HG03575 (cell line): ENCODE results near the gene HTRA3.

Experiments used
- ATAC-seq: cut with Tn5 transposase; IDR thresholded peaks from one replicate; pipeline ENCODE4 v1.9.1; 2021; ENCODE audit not compliant: unreplicated experiment, insufficient number of reproducible peaks, low FRiP score; ENCODE audit errors: extremely low read depth

HTRA3 gene

DNA sequence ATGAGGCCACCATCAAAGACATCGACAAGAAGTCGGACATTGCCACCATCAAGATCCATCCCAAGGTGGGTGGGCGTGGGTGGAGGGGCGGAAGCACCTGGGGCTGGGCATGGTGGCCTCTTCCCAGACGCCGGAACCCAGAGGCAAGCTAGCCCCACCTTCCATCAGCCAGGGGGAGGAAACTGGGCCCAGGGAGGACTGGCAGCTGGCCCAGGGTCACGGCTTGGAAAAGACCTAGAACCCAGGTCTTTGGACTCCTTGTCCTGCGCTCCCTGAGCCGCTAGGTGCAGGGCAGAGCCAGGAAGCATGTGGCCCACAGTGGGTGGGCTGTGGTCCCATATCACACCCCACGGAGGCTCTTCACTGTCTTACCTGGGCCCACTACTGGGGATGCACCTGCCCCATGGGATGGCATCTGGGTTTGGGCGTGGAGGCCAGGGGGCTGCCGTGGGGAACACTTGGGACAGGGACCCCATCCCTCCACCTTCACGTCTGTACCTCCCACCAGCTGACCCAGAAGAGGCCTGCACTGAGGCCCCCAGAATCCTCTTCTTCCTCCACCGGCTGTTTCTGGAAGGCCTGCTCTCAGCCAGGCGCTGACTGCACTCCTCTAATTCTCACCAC, 17.3 kb downstream of the HTRA3 start:
- ATAC-seq: no peak

DNA sequence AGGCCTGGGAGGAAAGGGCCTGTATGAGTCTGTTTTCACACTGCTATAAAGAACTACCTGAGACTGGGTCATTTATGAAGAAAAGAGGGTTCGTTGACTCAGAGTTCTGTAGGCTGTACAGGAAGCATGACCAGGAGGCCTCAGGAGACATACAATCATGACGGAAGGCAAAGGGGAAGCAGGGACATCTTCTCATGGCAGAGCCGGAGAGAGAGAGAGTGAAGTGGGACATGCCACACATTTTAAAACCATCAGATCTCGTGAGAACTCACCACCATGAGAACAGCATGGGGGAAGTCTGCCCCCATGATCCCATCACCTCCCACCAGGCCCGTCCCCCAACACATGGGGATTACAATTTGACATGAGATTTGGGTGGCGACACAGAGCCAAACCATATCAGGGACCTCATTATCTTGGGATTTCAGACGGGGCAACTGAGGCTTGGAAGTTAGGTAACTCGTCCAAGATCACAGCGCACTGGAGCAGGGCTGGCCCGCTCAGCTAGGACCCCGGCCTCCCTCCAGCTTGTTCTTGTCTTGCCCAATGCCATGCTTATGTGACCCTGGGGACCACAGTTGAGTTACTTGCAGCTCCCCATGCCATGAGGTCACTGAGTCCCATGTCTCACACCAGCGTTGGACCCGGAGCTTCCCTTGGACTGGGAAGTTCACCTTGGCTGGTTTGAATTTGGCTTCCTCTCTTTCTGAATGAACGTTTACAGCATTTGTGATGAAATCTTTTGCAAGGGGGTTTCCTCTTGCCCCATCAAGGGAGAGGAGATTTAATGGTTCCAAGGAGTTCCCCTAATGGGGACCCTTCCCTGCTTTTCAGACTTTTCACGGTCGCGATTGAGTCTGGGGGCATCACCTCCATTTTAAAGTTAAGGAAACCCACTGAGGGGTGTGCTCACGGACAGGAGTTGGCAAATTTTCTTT, 18.1 kb downstream of the HTRA3 start:
- no peak for ATAC-seq

DNA sequence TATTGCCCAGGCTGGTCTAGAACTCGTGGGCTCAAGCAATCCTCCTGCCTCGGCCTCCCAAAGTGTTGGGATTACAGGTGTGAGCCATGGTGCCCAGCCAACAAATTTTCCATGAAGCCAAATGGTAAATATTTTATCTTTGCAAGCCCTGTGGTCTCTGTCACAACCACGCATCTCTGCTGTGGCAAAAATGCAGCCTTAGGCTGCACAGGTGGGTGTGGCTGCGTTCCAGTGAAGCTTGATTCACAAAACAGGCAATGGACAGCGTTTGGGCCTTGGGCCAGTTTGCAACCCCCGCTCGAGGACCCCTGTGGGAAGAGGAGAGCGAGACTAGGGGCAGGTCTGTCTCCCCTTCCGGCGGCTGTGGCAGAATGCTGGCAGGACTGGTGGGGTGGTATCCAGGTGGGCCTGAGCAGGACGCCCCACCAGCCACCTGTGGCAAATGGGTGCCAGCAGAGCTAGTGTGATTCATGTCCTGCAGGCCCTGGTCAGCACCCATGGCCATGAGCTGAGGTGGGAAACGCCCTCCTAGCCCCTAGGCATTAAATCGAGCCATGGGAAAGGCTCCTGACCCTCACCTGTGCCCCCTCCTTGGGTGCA, 19.7 kb downstream of the HTRA3 start:
- ATAC-seq: no peak

DNA sequence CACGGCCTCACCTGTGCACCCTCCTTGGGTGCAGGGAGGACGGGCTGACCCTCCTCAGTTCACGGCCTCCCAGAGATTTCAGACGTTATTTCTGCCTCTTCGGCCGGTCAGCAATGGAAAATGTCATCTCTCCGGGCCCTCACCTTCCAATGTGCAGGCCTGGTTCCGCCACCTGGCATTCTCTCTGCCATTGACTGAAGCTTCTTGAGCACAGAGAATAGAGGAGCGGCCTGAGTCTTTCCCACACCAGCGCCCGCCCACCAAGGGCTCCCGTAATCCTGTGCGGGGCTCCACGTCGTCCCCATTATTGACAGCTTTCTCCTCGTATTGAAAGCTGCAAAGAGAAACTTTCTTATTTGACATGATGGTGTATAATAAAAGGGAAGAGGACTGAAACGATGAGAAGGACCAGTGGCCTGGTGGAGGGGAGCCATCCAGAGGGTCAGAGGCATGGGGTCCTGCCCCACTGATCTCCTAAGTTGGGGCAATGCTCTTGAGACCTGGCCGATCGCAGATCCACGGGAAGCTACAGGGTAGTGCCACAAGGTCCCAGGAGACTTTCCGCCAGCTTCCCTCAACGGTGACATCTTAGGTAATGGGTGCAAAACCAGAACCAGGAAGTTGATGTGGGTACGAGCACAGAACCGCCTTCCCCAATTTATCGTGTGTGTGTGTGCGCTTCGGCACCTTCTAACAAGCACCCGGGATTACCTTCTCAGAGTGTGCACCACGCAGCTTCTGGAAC, 20.6 kb downstream of the HTRA3 start:
- no peak for ATAC-seq

DNA sequence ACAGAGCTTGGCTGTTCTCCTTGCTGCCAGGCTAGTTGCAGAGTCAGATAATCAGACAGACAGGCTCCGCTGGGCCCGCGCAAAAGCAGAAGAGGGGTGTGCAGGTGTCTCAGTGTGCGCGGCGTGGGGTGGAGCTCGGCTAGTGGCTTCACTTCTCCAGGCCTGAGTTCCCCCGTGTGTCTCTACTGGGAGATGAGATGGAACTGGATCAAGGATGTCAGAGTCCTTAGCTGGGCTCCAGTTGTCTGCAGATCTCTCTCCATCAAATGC, 21.1 kb downstream of the HTRA3 start:
- ATAC-seq: no peak

DNA sequence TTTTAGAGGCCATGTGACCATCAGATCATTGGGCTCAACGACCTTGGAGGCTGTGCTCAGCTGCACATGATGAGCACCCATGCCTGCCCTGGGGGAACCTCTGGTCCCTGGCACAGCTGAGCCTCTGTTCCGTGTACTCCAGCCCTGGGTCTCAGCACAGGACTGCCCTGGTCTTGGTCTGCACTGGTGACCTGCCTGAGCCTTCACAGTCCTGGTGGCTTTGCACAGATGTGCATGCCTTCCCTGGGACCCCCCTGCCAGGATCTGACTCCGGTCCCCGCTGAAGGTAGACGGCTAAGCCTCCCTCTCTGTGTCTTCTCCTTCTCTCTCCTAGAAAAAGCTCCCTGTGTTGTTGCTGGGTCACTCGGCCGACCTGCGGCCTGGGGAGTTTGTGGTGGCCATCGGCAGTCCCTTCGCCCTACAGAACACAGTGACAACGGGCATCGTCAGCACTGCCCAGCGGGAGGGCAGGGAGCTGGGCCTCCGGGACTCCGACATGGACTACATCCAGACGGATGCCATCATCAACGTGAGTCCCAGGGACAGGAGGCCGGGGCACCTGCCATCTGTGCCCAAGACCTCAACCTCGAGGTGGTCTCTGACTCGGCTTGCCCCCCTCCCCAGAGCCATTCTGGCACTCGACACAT, 21.6 kb downstream of the HTRA3 start:
- no peak for ATAC-seq

DNA sequence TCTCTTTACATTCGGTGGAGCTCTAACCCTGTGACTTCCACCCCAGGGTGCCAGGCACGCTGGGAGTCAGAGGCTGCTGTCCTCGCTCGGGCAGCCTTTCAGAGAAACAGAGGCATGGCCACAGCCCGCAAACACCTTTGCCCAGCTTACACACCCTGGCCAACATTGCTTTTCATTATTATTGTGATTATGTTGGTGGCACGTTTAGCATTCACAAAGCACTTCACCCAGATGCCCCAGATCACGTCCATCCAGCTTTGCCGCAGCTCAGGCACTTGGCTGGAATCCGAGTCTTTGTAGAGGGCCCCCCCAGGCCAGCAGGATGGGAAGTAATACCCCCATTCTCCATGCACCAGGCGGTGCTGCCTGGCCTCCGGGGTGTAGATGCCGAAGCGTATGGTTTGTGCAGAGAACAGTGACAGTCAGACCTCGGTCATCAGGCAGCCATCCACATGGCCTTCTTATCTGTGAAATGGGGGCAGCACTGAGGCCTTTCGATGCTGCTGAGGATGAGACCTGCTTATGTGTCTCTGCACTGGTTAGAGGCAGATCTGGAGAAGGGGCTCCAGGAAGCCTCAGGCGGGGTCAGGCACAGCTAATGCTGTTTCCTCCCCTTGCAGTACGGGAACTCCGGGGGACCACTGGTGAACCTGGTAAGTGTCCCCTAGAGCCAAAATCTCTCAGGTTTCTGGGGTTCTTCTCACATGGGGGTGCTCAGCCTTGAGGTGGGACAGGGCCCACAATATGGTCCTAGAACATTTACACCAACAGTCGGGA, 22.3 kb downstream of the HTRA3 start:
- ATAC-seq: no peak

DNA sequence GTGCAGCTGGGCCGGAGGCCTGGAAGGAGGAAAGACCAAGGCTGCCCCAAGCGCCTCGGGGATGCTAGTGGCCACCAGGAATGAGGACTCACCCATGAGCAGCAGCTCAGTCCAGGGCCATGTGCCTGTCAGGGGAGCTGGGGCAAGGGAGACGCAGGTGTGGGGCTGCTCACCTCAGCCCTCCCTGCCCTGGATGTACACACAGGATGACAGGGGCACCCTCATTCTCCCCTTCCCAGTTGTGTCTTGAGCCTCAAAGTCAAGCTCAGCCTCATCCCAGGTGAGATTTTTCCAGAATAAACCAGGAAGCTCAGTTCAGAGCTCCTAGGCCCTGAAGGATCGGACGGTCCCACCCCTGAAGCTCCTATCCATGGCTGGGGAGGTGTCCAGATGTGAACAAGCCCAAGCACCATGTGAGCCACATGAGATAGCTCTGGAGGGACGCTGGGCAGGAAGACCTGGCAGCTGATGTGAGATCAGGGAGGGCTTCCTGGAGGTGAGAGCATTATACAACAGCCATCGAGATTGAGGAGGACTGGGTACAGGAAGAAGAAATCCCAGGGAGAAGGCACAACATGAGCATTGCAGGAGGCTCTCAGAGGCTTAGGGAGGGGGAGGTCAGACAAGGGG, 23.0 kb downstream of the HTRA3 start:
- ATAC-seq: no peak

DNA sequence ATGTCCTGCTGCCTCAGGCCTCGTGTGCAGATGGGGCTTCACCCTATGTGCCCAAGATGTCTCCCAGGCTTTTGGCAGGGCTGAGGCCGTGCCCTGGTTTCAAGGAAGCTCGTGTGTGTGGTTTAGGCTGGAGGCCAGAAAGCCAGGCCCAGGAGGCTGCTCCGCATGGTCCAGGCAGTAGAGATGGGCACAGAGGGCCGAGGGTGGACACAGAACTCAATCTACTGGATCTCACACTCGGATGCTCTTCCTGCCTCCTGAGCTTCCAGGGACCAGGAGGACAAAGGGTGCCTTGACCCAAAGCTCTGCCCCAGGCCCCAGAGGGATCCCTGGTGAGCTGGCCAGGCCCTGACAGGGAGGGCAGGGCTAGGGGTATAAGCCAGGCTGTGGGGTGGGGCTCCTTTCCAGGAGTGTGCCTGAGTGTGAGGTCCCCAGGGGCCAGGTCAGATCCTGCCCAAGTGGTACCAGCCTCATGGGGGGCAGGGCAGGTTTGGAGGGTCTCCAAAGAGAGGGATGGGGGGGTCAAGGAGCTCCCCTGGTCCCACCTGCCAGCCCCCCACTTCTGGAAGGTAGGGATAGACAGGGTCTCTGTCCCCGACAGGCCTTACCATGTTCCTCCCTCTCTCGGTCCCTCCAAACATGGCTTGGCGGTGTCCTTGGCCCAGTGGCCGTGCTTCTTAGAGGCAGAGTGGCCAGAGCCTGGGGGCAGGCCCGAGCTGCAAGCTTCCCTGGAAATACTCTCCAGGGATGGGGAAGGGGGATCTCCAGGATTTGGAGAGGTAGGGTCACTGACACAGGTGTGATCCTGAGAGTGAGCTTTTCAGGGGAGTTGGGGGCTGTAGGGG, 23.8 kb downstream of the HTRA3 start:
- no peak for ATAC-seq

DNA sequence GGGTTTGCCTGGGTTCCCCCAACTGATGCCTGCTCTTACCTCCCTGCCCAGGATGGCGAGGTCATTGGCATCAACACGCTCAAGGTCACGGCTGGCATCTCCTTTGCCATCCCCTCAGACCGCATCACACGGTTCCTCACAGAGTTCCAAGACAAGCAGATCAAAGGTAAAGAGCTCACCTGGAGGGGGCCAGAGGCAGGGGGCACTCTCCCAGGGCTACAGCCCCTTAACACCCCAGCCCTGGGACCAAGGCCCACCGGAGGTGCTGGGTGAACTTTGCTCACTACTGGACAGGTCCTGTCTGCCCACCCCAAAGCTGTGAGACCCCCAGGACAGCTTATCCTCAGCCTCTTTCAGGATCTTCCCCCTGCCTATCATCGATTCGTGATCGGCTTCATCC, 24.5 kb downstream of the HTRA3 start:
- no peak for ATAC-seq

DNA sequence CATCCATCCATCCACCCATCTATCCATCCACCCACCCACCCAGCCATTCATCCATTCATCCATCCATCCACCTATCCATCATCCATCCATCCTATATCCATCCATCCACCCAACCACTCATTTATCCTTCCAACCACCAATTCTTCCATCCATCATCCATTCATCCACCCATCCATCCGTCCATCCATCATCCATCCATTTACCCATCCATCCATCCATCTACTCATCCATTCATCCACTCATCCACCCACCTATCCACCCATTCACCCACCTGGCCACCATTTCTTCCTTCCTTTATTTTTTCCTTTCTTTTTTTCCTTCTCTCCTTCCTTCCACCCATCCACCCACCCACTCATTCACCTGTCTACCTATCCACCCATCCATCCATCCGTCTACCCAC, 25.2 kb downstream of the HTRA3 start:
- no peak for ATAC-seq

DNA sequence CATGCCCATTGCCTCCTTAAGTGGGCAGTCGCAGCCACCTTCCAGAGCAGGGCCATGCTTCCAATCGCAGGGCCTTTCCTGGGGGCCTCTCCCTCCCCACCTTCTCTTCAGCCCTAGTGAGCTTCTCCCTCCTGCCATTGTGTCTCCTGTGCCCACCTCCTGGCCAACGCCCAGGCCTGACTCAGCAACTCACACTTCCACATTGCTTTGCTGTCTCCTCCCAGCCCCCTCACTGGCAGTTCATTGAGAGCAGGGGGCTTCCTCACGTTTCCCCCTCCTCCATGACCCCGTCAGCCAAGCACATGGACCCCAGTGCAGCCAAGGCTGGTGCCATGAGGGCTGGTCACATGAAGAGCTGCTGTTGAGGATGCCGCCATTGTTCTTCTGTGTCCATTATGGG, 25.9 kb downstream of the HTRA3 start:
- no peak for ATAC-seq

DNA sequence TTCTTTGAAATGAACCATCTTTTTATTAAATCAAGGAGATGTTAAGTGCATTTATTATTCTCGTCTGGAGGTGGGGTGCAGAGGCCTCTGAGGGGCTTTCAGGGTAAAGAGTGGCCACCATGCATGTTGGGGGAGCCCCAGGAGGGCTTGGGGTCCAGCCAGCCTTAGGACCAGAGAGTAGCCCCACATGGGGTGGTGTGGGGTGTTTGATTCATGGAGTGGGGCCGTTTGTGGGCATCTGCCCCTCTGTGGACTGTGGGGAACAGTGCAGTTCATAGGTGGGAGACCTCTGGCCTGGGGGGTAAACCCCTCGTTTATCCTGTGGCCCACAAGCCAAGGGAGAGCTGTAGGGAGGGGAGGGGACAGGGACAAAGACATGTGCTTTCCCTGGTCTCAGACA, 26.9 kb downstream of the HTRA3 start:
- ATAC-seq: no peak

DNA sequence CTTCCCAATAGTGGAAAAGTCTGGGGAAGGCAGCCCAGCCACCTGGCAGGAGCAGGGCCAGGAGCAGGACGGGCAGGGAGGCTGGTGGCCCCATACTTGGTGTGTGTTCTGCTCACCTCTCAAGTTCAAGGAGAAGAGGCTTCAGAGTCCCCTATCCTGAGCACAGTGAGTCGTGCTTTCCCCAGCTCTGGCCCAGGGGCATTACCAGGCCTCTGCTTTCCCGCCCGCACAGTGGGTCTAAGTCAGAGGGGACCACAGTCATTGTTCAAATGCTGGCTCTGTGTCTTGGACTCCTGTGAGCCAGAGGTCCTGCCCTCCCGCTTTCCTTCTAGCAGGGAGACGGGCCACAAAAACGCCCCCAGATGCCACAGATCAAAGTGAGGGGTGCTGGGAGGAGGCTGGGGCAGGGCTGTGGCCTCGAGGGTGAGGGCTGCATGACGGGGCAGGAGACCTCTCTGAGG, 27.6 kb downstream of the HTRA3 start:
- ATAC-seq: no peak

DNA sequence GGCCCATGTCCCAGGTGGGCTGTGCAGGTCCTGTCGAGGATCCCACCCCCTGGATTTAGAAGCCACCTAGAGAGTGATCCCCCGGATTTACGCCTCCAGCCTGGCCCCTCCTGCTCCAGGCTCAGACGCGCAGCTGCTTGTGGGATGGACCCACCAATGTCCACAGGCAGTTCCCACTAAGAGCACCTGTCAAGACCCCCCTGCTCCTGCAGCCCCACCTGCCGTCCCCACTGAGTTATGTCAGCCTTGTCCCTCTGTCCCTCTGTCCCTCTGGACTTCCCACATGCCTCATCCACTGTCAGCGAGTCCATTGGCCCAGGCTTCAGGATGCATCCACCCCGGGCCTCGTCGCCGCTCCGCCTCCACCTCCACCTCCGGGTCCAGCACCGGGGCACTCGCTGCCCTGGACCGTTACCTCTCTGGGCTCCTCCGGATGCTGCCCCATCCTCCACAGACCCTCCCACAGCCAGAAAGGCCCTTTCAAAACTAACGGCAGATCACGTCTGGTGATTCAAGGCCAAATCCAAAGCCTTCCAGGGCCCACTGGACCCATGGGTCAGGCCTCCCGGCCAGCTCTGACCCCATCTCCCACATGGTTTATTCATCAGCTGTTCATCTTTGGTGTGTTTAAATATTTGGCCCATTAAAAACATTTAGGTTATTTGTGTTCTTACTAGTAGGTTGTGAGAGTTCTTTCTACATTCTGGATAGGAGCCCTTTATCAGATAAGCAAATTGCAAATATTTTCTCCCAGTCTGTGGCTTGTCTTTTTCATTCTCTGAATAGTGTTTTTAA, 28.3 kb downstream of the HTRA3 start:
- no peak for ATAC-seq

DNA sequence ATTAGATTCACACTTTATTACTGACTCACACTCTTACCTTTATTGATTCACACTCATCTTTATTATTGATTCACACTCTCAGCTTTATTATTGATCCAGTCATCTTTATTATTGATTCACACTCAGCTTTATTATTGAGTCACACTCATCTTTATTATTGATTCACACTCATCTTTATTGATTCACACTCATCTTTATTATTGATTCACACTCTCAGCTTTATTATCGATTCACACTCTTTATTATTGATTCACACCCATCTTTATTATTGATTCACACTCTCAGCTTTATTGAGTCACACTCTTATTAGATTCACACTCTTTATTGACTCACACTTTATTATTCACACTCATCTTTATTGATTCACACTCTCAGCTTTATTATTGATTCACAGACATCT, 31.3 kb downstream of the HTRA3 start:
- no peak for ATAC-seq
